HL-60/S4 (cell line): Measurements from ENCODE around the gene NCOR1.

Experiments used
- in situ Hi-C: fragments of 300-500 bp; cut with MboI; formaldehyde crosslinking; loops from 2 replicates; pipeline ENCODE4 v1.14.3; 2022; ENCODE audit warnings: low sequenced_read_pairs

The NCOR1 gene

GRCh38 chr17:15981646-15982580, 233.4 kb downstream of the NCOR1 start:
- in situ Hi-C loops, result loop anchor here (25.0 kb wide), 1 partner anchor 145 kb away; no protein-coding TSS in a partner anchor

DNA sequence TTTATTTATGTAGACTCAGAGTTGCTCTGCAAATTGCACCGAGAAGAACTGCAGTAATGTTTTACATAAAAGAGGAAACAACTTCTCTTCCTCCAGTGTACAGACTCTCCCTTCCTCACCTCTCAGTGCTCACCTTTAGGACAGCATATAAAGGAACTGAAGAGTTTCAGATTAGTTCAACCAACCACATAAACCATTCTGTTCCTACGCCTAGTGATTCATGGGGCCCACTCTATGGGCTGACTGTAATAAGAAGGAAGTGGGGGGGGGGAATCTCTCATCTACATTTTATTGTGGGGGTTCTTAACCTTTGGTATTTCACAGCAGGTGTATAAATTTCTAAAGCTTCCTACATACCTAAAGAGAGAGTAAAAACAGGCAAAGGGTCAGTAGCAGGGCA, 234.1 kb downstream of the NCOR1 start:
- in situ Hi-C loops, result loop anchor here (25.0 kb wide), 1 partner anchor 144 kb away; no protein-coding TSS in a partner anchor
